Esophagus muscularis mucosa (tissue), 3 donors: ENCODE measurements around the gene MED13L.

ENCODE experiments used
- POLR2A ChIP-seq: fragments of 450-650 bp; IDR thresholded peaks from one replicate; pipeline ENCODE4 v1.6.1; 2017; ENCODE audit warnings: antibody characterized with exemption, moderate library complexity, mild to moderate bottlenecking, low read depth
- TF ChIP-seq, protein P1 (sequence below), 3 experiments: fragments of 200-600 bp in 2 of 3; fragments of 450-650 bp in 1 of 3; sonication (generic) in 2 of 3; IDR thresholded peaks; one replicate each; pipeline ENCODE4 v1.5.1; 2017 to 2019; ENCODE audit warnings: antibody characterized with exemption in 3 of 3, mild to moderate bottlenecking in 2 of 3, moderate library complexity in 1 of 3

DNA sequence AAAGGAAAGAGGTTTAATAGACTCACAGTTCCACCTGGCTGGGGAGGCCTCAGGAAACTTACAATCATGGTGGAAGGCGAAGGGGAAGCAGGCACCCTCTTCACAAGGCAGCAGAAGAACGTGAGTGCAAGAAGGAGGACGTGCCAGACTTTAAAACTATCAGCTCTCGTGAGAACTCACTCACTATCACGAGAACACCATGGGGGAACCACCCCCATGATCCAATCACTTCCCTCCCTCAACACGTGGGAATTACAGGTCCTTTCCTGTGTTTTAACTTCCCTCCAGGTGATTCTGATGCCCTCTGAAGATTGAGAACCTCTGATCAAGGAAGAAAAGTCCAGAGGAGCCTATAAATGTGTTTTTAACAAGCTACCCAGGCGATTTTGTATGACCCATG lies 358.7 kb downstream of the MED13L start:
- TF ChIP-seq, protein P1, sequence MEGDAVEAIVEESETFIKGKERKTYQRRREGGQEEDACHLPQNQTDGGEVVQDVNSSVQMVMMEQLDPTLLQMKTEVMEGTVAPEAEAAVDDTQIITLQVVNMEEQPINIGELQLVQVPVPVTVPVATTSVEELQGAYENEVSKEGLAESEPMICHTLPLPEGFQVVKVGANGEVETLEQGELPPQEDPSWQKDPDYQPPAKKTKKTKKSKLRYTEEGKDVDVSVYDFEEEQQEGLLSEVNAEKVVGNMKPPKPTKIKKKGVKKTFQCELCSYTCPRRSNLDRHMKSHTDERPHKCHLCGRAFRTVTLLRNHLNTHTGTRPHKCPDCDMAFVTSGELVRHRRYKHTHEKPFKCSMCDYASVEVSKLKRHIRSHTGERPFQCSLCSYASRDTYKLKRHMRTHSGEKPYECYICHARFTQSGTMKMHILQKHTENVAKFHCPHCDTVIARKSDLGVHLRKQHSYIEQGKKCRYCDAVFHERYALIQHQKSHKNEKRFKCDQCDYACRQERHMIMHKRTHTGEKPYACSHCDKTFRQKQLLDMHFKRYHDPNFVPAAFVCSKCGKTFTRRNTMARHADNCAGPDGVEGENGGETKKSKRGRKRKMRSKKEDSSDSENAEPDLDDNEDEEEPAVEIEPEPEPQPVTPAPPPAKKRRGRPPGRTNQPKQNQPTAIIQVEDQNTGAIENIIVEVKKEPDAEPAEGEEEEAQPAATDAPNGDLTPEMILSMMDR (IDR thresholded peaks at IDR 0.05): no peak
- TF ChIP-seq POLR2A: no peak
